Activated gamma-delta T cell treated with Interleukin-2 at 50 U/mL for 16 hours (primary cell): ENCODE data around the gene CEBPZ.
"Not testable (repeated sequence)": the region's sequence is repeated elsewhere in the genome, so short reads cannot be mapped to it uniquely, and the experiment has no call there.

Experiments
- DNase-seq: peaks from one replicate; pipeline ENCODE4 v3.0.0-alpha.2; 2020

CEBPZ gene

GRCh38 chr2:37219046-37219445 is 12.3 kb downstream of the CEBPZ start:
- no peak for DNase-seq

DNA sequence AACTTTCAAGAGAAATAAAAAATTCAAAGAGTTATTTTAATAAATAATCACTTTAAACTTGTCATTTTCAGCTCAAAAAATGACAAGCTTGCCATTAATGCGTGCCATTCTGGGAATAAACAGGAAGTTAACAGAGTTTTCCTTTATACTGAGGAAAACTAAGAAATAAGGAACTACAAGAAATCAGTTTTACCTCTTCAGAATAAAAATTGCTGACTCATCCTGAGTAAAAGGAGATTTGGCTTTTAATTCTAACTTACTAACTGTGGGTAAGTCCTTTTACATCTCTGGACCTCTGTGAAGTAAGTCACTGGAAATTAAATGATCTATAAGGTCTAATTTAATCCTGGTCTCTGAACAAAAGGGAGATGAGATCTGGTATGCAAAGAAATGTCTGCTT is 16.1 kb downstream of the CEBPZ start:
- no peak for DNase-seq

DNA sequence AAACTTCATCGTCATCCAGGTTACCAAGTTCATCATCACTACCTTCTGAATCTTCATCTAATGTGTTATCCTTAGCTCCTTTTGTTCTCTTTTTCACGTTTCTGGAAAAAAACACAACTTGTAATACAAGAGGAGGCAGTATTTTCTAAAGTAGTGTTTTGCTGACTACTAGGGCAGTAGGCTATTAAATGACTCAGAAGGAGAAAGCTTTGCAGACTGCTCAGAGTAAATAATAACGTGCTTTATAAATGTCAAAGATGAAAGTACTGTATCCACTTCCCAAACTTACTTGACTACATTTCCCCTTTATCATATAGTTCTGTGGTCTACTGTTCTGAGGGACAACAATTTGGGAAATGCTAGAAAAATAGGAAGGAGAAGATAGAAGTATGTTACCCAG is 19.5 kb downstream of the CEBPZ start:
- DNase-seq: no peak

DNA sequence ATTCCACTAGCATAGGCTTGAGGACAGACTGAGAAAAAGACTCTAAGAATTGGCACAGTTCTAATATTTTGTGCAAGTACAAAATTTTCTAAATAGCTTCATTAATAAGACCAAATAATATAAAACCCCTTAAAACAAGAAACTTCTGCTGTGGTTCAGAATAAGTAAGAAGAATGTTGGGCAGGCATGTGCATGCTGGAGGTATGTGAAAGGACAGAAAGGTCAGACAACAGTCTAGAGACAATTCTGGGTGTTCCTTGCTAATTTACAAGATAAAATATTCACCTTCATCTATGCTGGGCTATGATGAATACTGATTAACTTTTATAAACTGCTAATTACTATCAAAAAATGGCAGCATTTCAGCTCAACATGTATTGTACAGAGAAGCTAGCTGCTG is 20.2 kb downstream of the CEBPZ start:
- no peak for DNase-seq

GRCh38 chr2:37206760-37207159 is 24.6 kb downstream of the CEBPZ start:
- DNase-seq: not testable (repeated sequence)

DNA sequence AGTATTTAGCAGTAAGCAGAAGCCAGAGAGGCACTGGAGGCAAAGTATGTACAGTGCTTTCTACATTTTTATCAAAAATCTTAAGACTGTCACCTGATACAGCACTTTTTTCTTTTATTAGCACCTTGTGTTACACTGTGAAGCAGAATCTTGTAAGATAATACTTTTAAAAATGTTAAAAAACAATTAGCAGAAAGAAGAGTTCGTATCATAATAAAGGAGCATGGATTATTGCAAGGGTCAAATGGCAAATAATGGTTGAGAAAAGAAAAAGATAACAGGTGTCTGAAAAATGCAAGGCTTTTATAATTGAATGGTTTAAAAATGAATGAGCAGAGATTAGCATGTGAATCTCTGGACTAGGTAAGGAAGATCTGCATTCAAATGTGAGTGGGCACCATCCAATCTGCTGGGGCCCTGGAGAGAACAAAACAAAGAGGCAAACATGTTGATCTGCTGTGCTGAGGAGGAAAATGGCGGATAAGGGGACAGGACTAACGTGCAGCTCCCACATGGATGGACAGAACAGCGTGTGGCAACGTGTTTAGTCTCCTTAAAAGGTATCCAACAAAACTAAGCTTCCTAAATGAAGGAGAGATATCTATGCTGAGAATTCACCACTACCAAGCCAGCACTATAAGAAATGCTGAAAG is 25.6 kb downstream of the CEBPZ start:
- no peak for DNase-seq

GRCh38 chr2:37205071-37205661 is 26.2 kb downstream of the CEBPZ start:
- not testable (repeated sequence) for DNase-seq

DNA sequence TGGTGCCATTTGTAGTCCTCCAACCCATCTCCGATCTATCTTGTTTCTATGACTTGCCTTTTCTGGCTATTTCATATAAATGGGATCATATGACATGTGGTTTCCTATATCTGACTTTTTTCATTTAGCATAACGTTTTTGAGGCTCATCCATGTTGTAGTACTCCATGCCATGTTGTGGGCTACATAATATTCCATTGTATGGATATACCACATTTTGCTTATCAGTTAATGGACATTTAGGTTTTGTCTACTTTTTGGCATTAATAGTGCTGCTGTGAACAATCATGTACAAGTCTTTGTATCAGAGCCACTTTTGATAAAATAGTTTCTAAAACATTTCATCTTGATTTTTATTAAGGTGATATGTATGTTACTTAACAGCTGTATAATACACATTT is 27.7 kb downstream of the CEBPZ start:
- DNase-seq: no peak

GRCh38 chr2:37201766-37202165 is 29.6 kb downstream of the CEBPZ start:
- DNase-seq: peak; percentile 49

DNA sequence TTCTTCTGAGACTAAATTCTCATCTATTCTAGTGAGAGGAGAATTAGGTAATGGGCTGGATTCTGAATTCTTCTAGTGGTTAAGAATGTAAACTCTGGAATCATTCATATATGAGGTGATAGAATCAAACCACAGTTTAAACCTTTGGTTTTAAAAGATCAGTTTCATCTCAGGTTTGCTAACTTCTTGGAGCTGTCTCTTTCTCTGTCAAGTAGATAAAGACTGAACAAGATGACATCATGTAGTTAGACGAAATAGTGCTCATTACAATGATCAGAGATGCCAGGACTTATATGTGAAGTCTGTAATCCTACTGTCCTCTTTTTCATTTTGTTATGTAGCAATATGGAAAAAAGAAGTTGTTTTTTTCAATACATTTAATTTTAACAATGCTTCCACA is 30.2 kb downstream of the CEBPZ start:
- DNase-seq: no peak

GRCh38 chr2:37198681-37199065 is 32.7 kb downstream of the CEBPZ start:
- no peak for DNase-seq

DNA sequence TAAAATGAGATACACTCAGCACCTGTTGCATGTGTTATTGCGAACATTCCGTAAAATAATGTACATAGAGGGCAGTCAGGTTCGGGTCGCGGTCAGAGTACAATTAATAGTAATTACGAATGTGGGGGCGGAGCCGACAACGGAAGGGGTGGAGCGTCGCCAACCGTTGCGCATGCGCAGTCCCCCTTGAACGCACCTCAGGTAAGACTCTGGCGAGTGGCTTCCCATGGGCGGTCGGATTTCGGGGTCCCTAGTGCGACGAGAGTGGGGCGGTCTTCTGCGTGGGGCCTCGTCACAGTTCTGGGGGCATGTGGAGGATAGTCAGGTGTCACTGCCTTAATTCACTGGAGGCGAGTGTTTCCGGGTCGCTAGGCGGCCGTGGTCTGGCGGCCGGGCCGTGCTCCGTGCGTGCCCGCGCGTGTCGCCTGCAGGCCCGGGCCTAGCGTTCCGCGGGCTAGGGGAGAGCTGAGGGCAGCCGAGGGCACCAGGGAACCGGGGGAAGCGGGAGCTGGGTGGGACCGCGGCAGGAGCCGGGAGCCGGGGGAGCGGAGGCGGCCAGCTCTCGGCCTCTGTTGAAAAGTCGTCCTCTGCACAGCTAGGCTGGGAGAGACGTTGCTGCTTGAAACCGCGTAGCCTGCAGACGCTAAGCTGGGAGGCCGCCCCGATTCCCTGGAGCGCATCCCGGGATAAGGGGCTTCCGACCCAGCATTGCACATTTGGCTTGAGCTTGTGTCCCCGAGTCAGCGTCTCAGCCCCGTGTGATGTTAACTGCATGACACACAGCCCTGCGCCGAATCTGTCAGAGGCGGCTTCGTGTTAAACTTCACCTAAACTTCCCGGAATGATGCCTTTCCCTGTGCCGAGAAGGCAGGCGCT is 34.8 kb downstream of the CEBPZ start, which contains the start of gene CEBPZOS:
TSS of gene CEBPZOS (plus strand) at position 177 of the 876 bp plus-strand sequence. CDS start 3,209 bp downstream, outside the sequence.
- DNase-seq: peak; percentile 88

- not testable (repeated sequence) for DNase-seq
Measured at GRCh38 chr2:37195862-37196319, 35.5 kb downstream of the CEBPZ start.

- no peak for DNase-seq
Measured at GRCh38 chr2:37192551-37192950, 38.8 kb downstream of the CEBPZ start.

DNA sequence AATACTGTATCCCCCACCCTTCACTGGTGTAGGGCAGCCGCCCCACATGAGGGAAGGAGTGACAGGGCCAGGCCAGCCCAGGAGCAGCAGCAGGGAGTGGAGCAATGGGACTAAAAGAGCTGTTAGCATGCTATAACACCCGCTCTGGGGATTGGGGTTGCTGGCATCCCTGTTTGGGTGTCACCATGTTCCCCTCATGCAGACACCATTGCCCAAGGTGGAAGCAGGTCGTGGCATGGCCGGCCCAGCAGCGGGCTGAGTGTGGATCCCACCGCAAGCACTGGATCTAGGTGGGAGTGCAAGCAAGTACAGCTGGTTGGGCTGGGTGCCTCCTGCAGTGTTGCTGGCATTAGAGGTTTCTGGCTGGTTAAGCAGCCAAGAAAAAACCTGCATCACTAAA is 39.6 kb downstream of the CEBPZ start:
- no peak for DNase-seq

GRCh38 chr2:37191253-37191652 is 40.1 kb downstream of the CEBPZ start:
- DNase-seq: no peak

- no peak for DNase-seq
Measured at GRCh38 chr2:37190290-37190689, 41.1 kb downstream of the CEBPZ start.

GRCh38 chr2:37189452-37190153 is 41.8 kb downstream of the CEBPZ start:
- DNase-seq: no peak

GRCh38 chr2:37188570-37188969 is 42.8 kb downstream of the CEBPZ start, which contains the start of gene SULT6B1:
TSS of gene SULT6B1 (minus strand) at chr2:37188670. CDS start at chr2:37188640, 30 bp downstream.
- no peak for DNase-seq

DNA sequence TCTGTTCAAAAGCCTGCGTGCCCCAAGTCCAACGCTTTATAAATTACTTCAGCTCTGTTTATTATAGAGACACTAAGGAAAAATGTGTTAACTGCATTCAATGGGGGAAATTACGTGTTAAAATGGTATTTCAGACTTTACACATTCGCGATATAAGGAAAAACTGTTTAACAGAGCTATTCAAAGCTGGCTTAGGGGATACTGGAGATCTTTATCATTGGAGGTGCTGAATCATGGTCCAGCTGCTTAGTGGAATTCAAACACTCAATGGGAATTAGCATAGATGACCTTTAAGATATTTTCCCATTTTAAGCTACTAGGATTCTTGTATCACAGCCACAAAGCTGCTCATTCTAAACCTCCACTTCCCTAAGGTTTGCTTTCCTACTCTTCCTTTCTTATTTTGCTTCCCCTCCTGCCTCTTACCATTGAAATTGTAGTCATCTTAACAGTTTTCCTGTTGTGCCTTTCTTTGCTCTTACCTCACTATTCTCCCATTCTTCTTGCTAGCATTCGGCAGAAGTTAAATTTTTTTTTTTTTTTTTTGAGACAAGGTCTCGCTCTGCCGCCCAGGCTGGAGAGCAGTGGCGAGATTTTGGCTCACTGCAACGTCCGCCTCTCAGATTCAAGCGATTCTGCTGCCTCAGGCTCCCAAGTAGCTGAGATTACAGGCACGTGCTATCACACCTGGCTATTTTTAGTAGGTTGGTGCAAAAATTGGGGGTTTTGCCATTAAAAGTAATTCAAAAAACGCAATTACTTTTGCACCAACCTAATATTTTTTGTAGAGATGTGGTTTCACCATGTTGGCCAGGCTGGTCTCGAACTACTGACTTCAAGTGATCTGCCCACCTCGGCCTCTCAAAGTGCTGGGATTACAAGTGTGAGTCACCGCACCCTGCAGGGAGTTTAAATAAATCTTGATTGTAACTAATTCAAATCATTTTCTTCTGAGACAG is 49.4 kb downstream of the CEBPZ start:
- DNase-seq: no peak

DNA sequence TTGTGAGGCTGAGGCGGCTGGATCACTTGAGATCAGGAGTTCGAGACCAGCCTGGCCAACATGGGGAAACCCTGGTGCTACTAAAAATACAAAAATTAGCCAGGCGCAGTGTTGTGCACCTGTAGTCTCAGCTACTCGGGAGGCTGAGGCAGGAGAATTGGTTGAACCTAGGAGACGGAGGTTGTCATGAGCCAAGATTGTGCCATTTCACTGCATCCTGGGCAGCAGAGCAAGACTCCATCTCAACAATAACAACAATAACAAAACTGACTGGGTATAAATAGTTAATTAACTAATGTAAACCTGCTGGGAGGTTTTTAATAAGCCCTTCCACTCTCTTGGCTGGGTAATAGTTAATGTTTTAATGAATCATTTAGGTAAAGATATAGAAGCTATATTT is 50.8 kb downstream of the CEBPZ start:
- no peak for DNase-seq
